ENCODE results near the gene BRAP.

- TF ChIP-seq CTCF (conservative IDR thresholded peaks at IDR 0.05; ENCODE audit: low read length): no peak
- no peak for TF ChIP-seq EZH2phosphoT487 (IDR thresholded peaks at IDR 0.05; ENCODE audit: borderline replicate concordance, low read depth, low read length)
Observed at GRCh38 chr12:111640506-111640905, 45.2 kb downstream of the BRAP start.

Measured in OCI-LY7 (cell line).